Stimulated activated effector memory CD8-positive, alpha-beta T cell treated with anti-CD3 and anti-CD28 coated beads, Interleukin-12 subunit alpha, Interleukin-12 subunit beta, amount 100 ng/mL, for 72 hours (primary cell): ENCODE results near the gene THSD4.

ENCODE experiments used
- ATAC-seq: fragments of 150-1000 bp; cut with Tn5 transposase; 2 replicates; pipeline ENCODE4 v1.10.0; 2021
- DNase-seq, 2 donors: peaks; one replicate each; pipeline ENCODE4 v3.0.0; 2021 to 2022; ENCODE audit warnings: low spot score in 2 of 2
- H3K27ac Mint-ChIP-seq: one replicate; pipeline ENCODE4 v1.8.0; 2022; ENCODE audit warnings: mild to moderate bottlenecking, mixed read lengths
- H3K36me3 Mint-ChIP-seq: one replicate; pipeline ENCODE4 v1.8.0; 2022; ENCODE audit warnings: mild to moderate bottlenecking, mixed read lengths
- H3K4me1 Mint-ChIP-seq: one replicate; pipeline ENCODE4 v1.8.0; 2022; ENCODE audit warnings: mixed read lengths
- H3K4me3 Mint-ChIP-seq: one replicate; pipeline ENCODE4 v1.8.0; 2022; ENCODE audit warnings: mild to moderate bottlenecking, mixed read lengths
- H3K9me3 Mint-ChIP-seq: one replicate; pipeline ENCODE4 v1.8.0; 2022; ENCODE audit warnings: mixed read lengths

THSD4 gene

GRCh38 chr15:71114887-71115566, at the start of gene THSD4:
Gene THSD4, plus strand, starts transcription at chr15:71115471.
- ATAC-seq (peak; percentile 71), DNase-seq (peak; percentile 47 to 82)
- H3K4me1 Mint-ChIP-seq: peaks cover 9% of the 10 kb centered on the region
- H3K4me3 Mint-ChIP-seq: peak within 1 kb of the TSS; percentile 49
- H3K9me3 Mint-ChIP-seq: no peaks in the 10 kb centered on the region
- H3K27ac Mint-ChIP-seq: no peak within 1 kb of the TSS
- no peaks in the 10 kb centered on the region for H3K36me3 Mint-ChIP-seq

GRCh38 chr15:71066983-71067382, 48.3 kb upstream of the THSD4 start:
- Mint-ChIP-seq H3K27ac (no peak overlapping the region), H3K36me3 (no peaks in the 10 kb centered on the region), H3K4me1 (no peaks in the 10 kb centered on the region), H3K4me3 (no peak overlapping the region), H3K9me3 (no peaks in the 10 kb centered on the region)
- DNase-seq (no peak), ATAC-seq (no peak)

- Mint-ChIP-seq H3K4me1 (no peaks in the 10 kb centered on the region), H3K27ac (no peak overlapping the region), H3K36me3 (no peaks in the 10 kb centered on the region), H3K4me3 (no peak overlapping the region), H3K9me3 (no peaks in the 10 kb centered on the region)
- no peak for DNase-seq
- ATAC-seq: no peak
Measured at GRCh38 chr15:71069693-71070092, 45.6 kb upstream of the THSD4 start.

GRCh38 chr15:71071529-71071928, 43.7 kb upstream of the THSD4 start:
- no peak for DNase-seq
- H3K4me3 Mint-ChIP-seq: no peak overlapping the region
- H3K4me1 Mint-ChIP-seq: no peaks in the 10 kb centered on the region
- no peaks in the 10 kb centered on the region for H3K9me3 Mint-ChIP-seq
- ATAC-seq: no peak
- H3K36me3 Mint-ChIP-seq: no peaks in the 10 kb centered on the region
- no peak overlapping the region for H3K27ac Mint-ChIP-seq

GRCh38 chr15:71072423-71072822, 42.8 kb upstream of the THSD4 start:
- no peak for DNase-seq
- Mint-ChIP-seq H3K4me1 (no peaks in the 10 kb centered on the region), H3K9me3 (no peaks in the 10 kb centered on the region), H3K36me3 (no peaks in the 10 kb centered on the region), H3K27ac (no peak overlapping the region), H3K4me3 (no peak overlapping the region)
- ATAC-seq: no peak

- H3K27ac Mint-ChIP-seq: no peak overlapping the region
- no peaks in the 10 kb centered on the region for H3K36me3 Mint-ChIP-seq
- H3K4me3 Mint-ChIP-seq: no peak overlapping the region
- no peaks in the 10 kb centered on the region for H3K9me3 Mint-ChIP-seq
- no peak for ATAC-seq
- H3K4me1 Mint-ChIP-seq: no peaks in the 10 kb centered on the region
- no peak for DNase-seq
Measured at GRCh38 chr15:71078506-71079207, 36.6 kb upstream of the THSD4 start.

- ATAC-seq (no peak), DNase-seq (no peak)
- no peaks in the 10 kb centered on the region for H3K36me3 Mint-ChIP-seq
- no peak overlapping the region for H3K27ac Mint-ChIP-seq
- H3K4me1 Mint-ChIP-seq: no peaks in the 10 kb centered on the region
- H3K4me3 Mint-ChIP-seq: no peak overlapping the region
- H3K9me3 Mint-ChIP-seq: no peaks in the 10 kb centered on the region
Measured at GRCh38 chr15:71079208-71080044, 35.8 kb upstream of the THSD4 start.

GRCh38 chr15:71080166-71080565, 35.1 kb upstream of the THSD4 start:
- H3K4me1 Mint-ChIP-seq: no peaks in the 10 kb centered on the region

GRCh38 chr15:71080705-71081104, 34.6 kb upstream of the THSD4 start:
- DNase-seq (no peak), ATAC-seq (no peak)
- Mint-ChIP-seq H3K36me3 (no peaks in the 10 kb centered on the region), H3K27ac (no peak overlapping the region), H3K4me3 (no peak overlapping the region), H3K9me3 (no peaks in the 10 kb centered on the region), H3K4me1 (no peaks in the 10 kb centered on the region)

More at GRCh38 chr15:71080166-71080565, 35.1 kb upstream of the THSD4 start:
- Mint-ChIP-seq H3K36me3 (no peaks in the 10 kb centered on the region), H3K9me3 (no peaks in the 10 kb centered on the region), H3K27ac (no peak overlapping the region), H3K4me3 (no peak overlapping the region)
- DNase-seq (no peak), ATAC-seq (no peak)

- DNase-seq (no peak), ATAC-seq (no peak)
- H3K36me3 Mint-ChIP-seq: no peaks in the 10 kb centered on the region
- H3K4me1 Mint-ChIP-seq: no peaks in the 10 kb centered on the region
- H3K9me3 Mint-ChIP-seq: peaks cover 3% of the 10 kb centered on the region
- H3K27ac Mint-ChIP-seq: no peak overlapping the region
- no peak overlapping the region for H3K4me3 Mint-ChIP-seq
Measured at GRCh38 chr15:71082803-71083202, 32.5 kb upstream of the THSD4 start.

- Mint-ChIP-seq H3K9me3 (peaks cover 3% of the 10 kb centered on the region), H3K4me1 (no peaks in the 10 kb centered on the region), H3K36me3 (no peaks in the 10 kb centered on the region), H3K27ac (no peak overlapping the region), H3K4me3 (no peak overlapping the region)
- ATAC-seq (no peak), DNase-seq (no peak)
Measured at GRCh38 chr15:71083349-71083748, 31.9 kb upstream of the THSD4 start.

- Mint-ChIP-seq H3K4me3 (no peak overlapping the region), H3K9me3 (peaks cover 3% of the 10 kb centered on the region), H3K4me1 (no peaks in the 10 kb centered on the region), H3K36me3 (no peaks in the 10 kb centered on the region), H3K27ac (no peak overlapping the region)
- ATAC-seq (no peak), DNase-seq (no peak)
Measured at GRCh38 chr15:71084264-71084663, 31.0 kb upstream of the THSD4 start.

GRCh38 chr15:71085809-71086208, 29.5 kb upstream of the THSD4 start:
- Mint-ChIP-seq H3K4me1 (no peaks in the 10 kb centered on the region), H3K27ac (no peak overlapping the region), H3K4me3 (no peak overlapping the region), H3K9me3 (peaks cover 3% of the 10 kb centered on the region), H3K36me3 (no peaks in the 10 kb centered on the region)
- no peak for DNase-seq
- no peak for ATAC-seq

GRCh38 chr15:71088155-71088554, 27.1 kb upstream of the THSD4 start:
- H3K27ac Mint-ChIP-seq: no peak overlapping the region
- H3K9me3 Mint-ChIP-seq: peaks cover 3% of the 10 kb centered on the region
- no peaks in the 10 kb centered on the region for H3K4me1 Mint-ChIP-seq
- DNase-seq (no peak), ATAC-seq (no peak)
- no peak overlapping the region for H3K4me3 Mint-ChIP-seq
- no peaks in the 10 kb centered on the region for H3K36me3 Mint-ChIP-seq

GRCh38 chr15:71088683-71089082, 26.6 kb upstream of the THSD4 start:
- Mint-ChIP-seq H3K4me3 (no peak overlapping the region), H3K36me3 (no peaks in the 10 kb centered on the region), H3K9me3 (peaks cover 3% of the 10 kb centered on the region), H3K27ac (no peak overlapping the region), H3K4me1 (no peaks in the 10 kb centered on the region)
- DNase-seq: no peak
- ATAC-seq: no peak
